A549 (cell line): ENCODE data around the gene RIN3. TPM values are rescaled to one million over a fixed set of nuclear protein-coding genes. Genes with fewer than 3 reads are reported as not detected.

Experiments
- ATAC-seq, 2 experiments: fragments of 200-7000 bp in 1 of 2; fragments of >200 bp in 1 of 2; cut with Nextera tagmentation in 1 of 2; cut with Tn5 transposase in 1 of 2; 3 replicates each; pipeline versions ENCODE4 v1.8.0 to v1.9.1; 2018 to 2020; ENCODE audit warnings: mild to moderate bottlenecking in 1 of 2, moderate library complexity in 1 of 2
- CTCF ChIA-PET: fragments of 300-600 bp; sonication (Branson Sonifier 250); formaldehyde crosslinking; extraction: SDS; loops from one replicate; lab custom pipeline; 2021; ENCODE audit warnings: antibody characterized with exemption, inconsistent platforms; lab: Yijun Ruan, JAX
- POLR2A ChIA-PET: fragments of 350-600 bp; formaldehyde crosslinking; extraction: SDS; loops from one replicate; lab custom pipeline; 2021; ENCODE audit warnings: antibody characterized with exemption, inconsistent platforms; lab: Yijun Ruan, JAX
- DNase-seq, 2 experiments: peaks; one replicate each; pipeline versions ENCODE4 v3.0.0 to v3.0.0-alpha.2; 2011 to 2016; ENCODE audit warnings: low read depth in 1 of 2, low spot score in 1 of 2
- FAIRE-seq: peaks from 2 replicates; lab custom pipeline; 2011; peaks lifted over from hg19 to GRCh38; lab: Jason Lieb, UNC
- H3K27ac ChIP-seq, 2 experiments: fragments of >200 bp; sonication (Bioruptor Twin); formaldehyde crosslinking; 3 replicates each; pipeline ENCODE4 v1.5.1; 2016 to 2017
- H3K4me1 ChIP-seq: fragments of >200 bp; sonication (Bioruptor Twin); formaldehyde crosslinking; 3 replicates; pipeline ENCODE4 v1.6.1; 2016
- H3K4me2 ChIP-seq: fragments of >200 bp; sonication (Bioruptor Twin); formaldehyde crosslinking; 3 replicates; pipeline ENCODE4 v1.6.1; 2016
- H3K4me3 ChIP-seq: fragments of >200 bp; sonication (Bioruptor Twin); formaldehyde crosslinking; 3 replicates; pipeline ENCODE4 v1.5.1; 2016
- H3K9me3 ChIP-seq: fragments of >200 bp; sonication (Bioruptor Twin); formaldehyde crosslinking; 3 replicates; pipeline ENCODE4 v1.6.1; 2016
- ATOH8 ChIP-seq: fragments of 250-450 bp; sonication (Bioruptor Pico); IDR thresholded peaks from 2 replicates; pipeline ENCODE4 v1.5.0; 2020; ENCODE audit warnings: low read depth, mild to moderate bottlenecking, moderate library complexity
- BCL3 ChIP-seq: fragments of >200 bp; sonication (Bioruptor Twin); formaldehyde crosslinking; IDR thresholded peaks from 3 replicates; pipeline ENCODE4 v1.6.1; 2016
- CBX2 ChIP-seq: fragments of 200-600 bp; sonication (generic); IDR thresholded peaks from 2 replicates; pipeline ENCODE4 v1.6.1; 2016; ENCODE audit warnings: low read depth, mild to moderate bottlenecking, borderline replicate concordance
- CBX8 ChIP-seq: fragments of 200-600 bp; sonication (generic); IDR thresholded peaks from 2 replicates; pipeline ENCODE4 v1.6.1; 2016
- CHD2 ChIP-seq: fragments of 150-350 bp; IDR thresholded peaks from 2 replicates; pipeline ENCODE4 v1.6.1; 2014; ENCODE audit warnings: low read length; ENCODE audit not compliant: partially characterized antibody
- E2F6 ChIP-seq: IDR thresholded peaks from 2 replicates; pipeline ENCODE4 v1.6.1; 2012; ENCODE audit warnings: low read depth, borderline replicate concordance
- EHMT2 ChIP-seq: fragments of 200-600 bp; sonication (generic); IDR thresholded peaks from 2 replicates; pipeline ENCODE4 v1.6.1; 2016; ENCODE audit warnings: antibody characterized with exemption, low read depth, mild to moderate bottlenecking, moderate library complexity
- ELK1 ChIP-seq: fragments of 150-350 bp; IDR thresholded peaks from 2 replicates; pipeline ENCODE4 v1.6.1; 2014; ENCODE audit warnings: low read depth, mild to moderate bottlenecking, low read length
- EP300 ChIP-seq, 2 experiments: fragments of >200 bp; sonication (Bioruptor Twin); formaldehyde crosslinking; IDR thresholded peaks; 2 replicates in 1 of 2; 3 replicates in 1 of 2; pipeline ENCODE4 v1.6.1; 2016 to 2017
- FOSL2 ChIP-seq, 2 experiments: fragments of 450-650 bp in 1 of 2; fragments of >200 bp in 1 of 2; sonication (Bioruptor Twin) in 1 of 2; formaldehyde crosslinking; IDR thresholded peaks; 2 replicates each; pipeline versions ENCODE4 v1.5.0 to v1.6.1; 2016 to 2020; ENCODE audit warnings: mild to moderate bottlenecking in 1 of 2, moderate library complexity in 1 of 2
- FOXS1 ChIP-seq: fragments of 250-450 bp; sonication (Bioruptor Pico); IDR thresholded peaks from 2 replicates; pipeline ENCODE4 v1.5.0; 2020; ENCODE audit warnings: mild to moderate bottlenecking, moderate library complexity
- GATA3 ChIP-seq: IDR thresholded peaks from 2 replicates; pipeline ENCODE4 v1.6.1; 2012; ENCODE audit warnings: borderline replicate concordance
- HOXB13 ChIP-seq: fragments of 250-450 bp; sonication (Bioruptor Pico); IDR thresholded peaks from 2 replicates; pipeline ENCODE4 v1.5.0; 2020; ENCODE audit warnings: low read depth, mild to moderate bottlenecking, moderate library complexity
- JUNB ChIP-seq: fragments of >200 bp; sonication (Bioruptor Twin); formaldehyde crosslinking; IDR thresholded peaks from 2 replicates; pipeline ENCODE4 v1.6.1; 2016
- KDM5A ChIP-seq: fragments of 200-600 bp; sonication (generic); IDR thresholded peaks from 2 replicates; pipeline ENCODE4 v1.6.1; 2016; ENCODE audit warnings: antibody characterized with exemption, mild to moderate bottlenecking
- MAX ChIP-seq: IDR thresholded peaks from 2 replicates; pipeline ENCODE4 v1.6.1; 2012
- MYC ChIP-seq: IDR thresholded peaks from 2 replicates; pipeline ENCODE4 v1.6.1; 2012; ENCODE audit warnings: mild to moderate bottlenecking, inconsistent platforms, low read length, improper control_type of control experiment, borderline replicate concordance
- NFE2L2 ChIP-seq: fragments of 150-350 bp; conservative IDR thresholded peaks from 2 replicates; pipeline ENCODE4 v1.6.1; 2014; ENCODE audit warnings: low read length
- NPAS2 ChIP-seq: fragments of 250-450 bp; sonication (Bioruptor Pico); IDR thresholded peaks from 2 replicates; pipeline ENCODE4 v1.8.0; 2022; ENCODE audit warnings: mild to moderate bottlenecking, moderate library complexity, borderline replicate concordance
- PBX3 ChIP-seq: IDR thresholded peaks from 2 replicates; pipeline ENCODE4 v1.6.1; 2012
- POLR2A ChIP-seq: IDR thresholded peaks from 2 replicates; pipeline ENCODE4 v1.6.1; 2012; ENCODE audit warnings: mild to moderate bottlenecking, low read length
- RARB ChIP-seq: fragments of 250-450 bp; sonication (Bioruptor Pico); IDR thresholded peaks from 2 replicates; pipeline ENCODE4 v1.8.0; 2021; ENCODE audit warnings: mild to moderate bottlenecking, moderate library complexity
- RCOR1 ChIP-seq: fragments of 150-350 bp; IDR thresholded peaks from 2 replicates; pipeline ENCODE4 v1.6.1; 2014; ENCODE audit warnings: antibody characterized with exemption, low read length, low read depth
- REST ChIP-seq: fragments of 200-600 bp; sonication (generic); IDR thresholded peaks from 2 replicates; pipeline ENCODE4 v1.6.1; 2016; ENCODE audit warnings: antibody characterized with exemption, mild to moderate bottlenecking, moderate library complexity
- RNF2 ChIP-seq: fragments of 200-600 bp; sonication (generic); IDR thresholded peaks from 2 replicates; pipeline ENCODE4 v1.6.1; 2016; ENCODE audit warnings: low read depth, mild to moderate bottlenecking, antibody characterized with exemption, moderate library complexity, borderline replicate concordance
- TP53 ChIP-seq: fragments of 250-450 bp; sonication (Bioruptor Pico); IDR thresholded peaks from 2 replicates; pipeline ENCODE4 v1.5.0; 2021; ENCODE audit warnings: mild to moderate bottlenecking, moderate library complexity
- USF2 ChIP-seq: fragments of 450-650 bp; IDR thresholded peaks from 2 replicates; pipeline ENCODE4 v1.6.1; 2014; ENCODE audit warnings: antibody characterized with exemption
- ZFP36 ChIP-seq: fragments of 450-650 bp; IDR thresholded peaks from 2 replicates; pipeline ENCODE4 v1.6.1; 2014; ENCODE audit warnings: borderline replicate concordance; ENCODE audit not compliant: partially characterized antibody
- ZNF302 ChIP-seq: fragments of 250-450 bp; sonication (Bioruptor Pico); IDR thresholded peaks from 2 replicates; pipeline ENCODE4 v1.9.0; 2021; ENCODE audit warnings: inconsistent platforms, mild to moderate bottlenecking, moderate library complexity
- ZSCAN20 ChIP-seq: fragments of 250-450 bp; sonication (Bioruptor Pico); IDR thresholded peaks from 2 replicates; pipeline ENCODE4 v1.8.0; 2022; ENCODE audit warnings: mild to moderate bottlenecking, moderate library complexity
- WGBS: methylation state at CpG from one replicate; pipeline ENCODE4 v1.1.6; 2017; ENCODE audit errors: missing lambda C conversion rate; 5-methylcytosine and 5-hydroxymethylcytosine counted together
- polyA plus RNA-seq, 4 experiments: library from polyadenylated mRNA; depleted of rRNA in 3 of 4; stranded (reverse); fragments of >200 nt; fragmentation: RNase III in 1 of 4; extraction: RNeasy Plus Mini Kit Qiagen cat#74134 plus additional on column Dnase treatment in 1 of 4; gene quantifications; 2 replicates in 3 of 4; 3 replicates in 1 of 4; pipeline ENCODE4 v1.2.3, GENCODE V29; 2011 to 2017

RIN3 gene
- polyA plus RNA-seq, 2 of the 4 experiments (the other 2 are of a cell fraction) = 5.6 to 14.5 TPM

- Histone ChIP-seq H3K9me3 (no peaks in the 10 kb centered on the region), H3K4me1 (peaks cover 51% of the 10 kb centered on the region), H3K4me3 (no peak overlapping the region), H3K27ac (peak overlapping the region; percentile 84 to 86), H3K4me2 (peak overlapping the region; percentile 58)
- CTCF ChIA-PET = interaction anchor here (1.1 to 1.2 kb wide), 2 partner anchors 47 to 280 kb away, joined by 3 to 5 read pairs; no protein-coding TSS in a partner anchor
- FAIRE-seq (peak; percentile 99), DNase-seq (peak; percentile 92 to 96), ATAC-seq (peak; percentile 94 to 96)
- POLR2A ChIA-PET = interaction anchor here (0.6 to 1.0 kb wide), 3 partner anchors 14 to 62 kb away, joined by 3 to 4 read pairs (median 4); no protein-coding TSS in a partner anchor
- 12% methylated on average over 4 of the region's 4 CpGs for WGBS
- TF ChIP-seq KDM5A (no peak), FOXS1 (no peak), EP300 (IDR thresholded peaks at IDR 0.05) (peak; percentile 79 to 87; a peak in 4 of 5 replicates), FOSL2 (IDR thresholded peaks at IDR 0.05) (peak; percentile 76), FOSL2 (CRISPR knock-in tag; IDR thresholded peaks at IDR 0.05) (peak; percentile 82), EHMT2 (no peak), ZSCAN20 (CRISPR knock-in tag) (no peak), RARB (no peak), MYC (peak; percentile 58; the same call in 1 of the 2 replicates), CBX2 (no peak), CBX8 (no peak), E2F6 (no peak), RCOR1 (no peak), MAX (peak; percentile 56; the same call in 1 of the 2 replicates), NFE2L2 (no peak), TP53 (CRISPR knock-in tag) (no peak), ELK1 (no peak), RNF2 (no peak), BCL3 (peak; percentile 65; the same call in 2 of the 3 replicates), PBX3 (no peak), REST (no peak), ZFP36 (no peak), CHD2 (no peak), JUNB (peak; percentile 96), POLR2A (no peak), GATA3 (peak; percentile 83), NPAS2 (CRISPR knock-in tag) (no peak), ZNF302 (CRISPR knock-in tag) (no peak), ATOH8 (CRISPR knock-in tag) (no peak), HOXB13 (CRISPR knock-in tag) (no peak), USF2 (no peak)
Observed at GRCh38 chr14:92503756-92504491, 9.7 kb upstream of the RIN3 start.
